Suprapubic skin (tissue), 4 donors: ENCODE data around the gene TMEM171. TPM values are rescaled to one million over a fixed set of nuclear protein-coding genes. Genes with fewer than 3 reads are reported as not detected.

Source experiments
- DNase-seq, 2 donors: peaks; one replicate each; pipeline ENCODE4 v3.0.0-alpha.2; 2019; ENCODE audit warnings: low spot score in 2 of 2
- H3K27ac ChIP-seq: fragments of 200-600 bp; sonication (generic); one replicate; pipeline ENCODE4 v1.5.1; 2019
- H3K27me3 ChIP-seq: fragments of 200-600 bp; sonication (generic); one replicate; pipeline ENCODE4 v1.5.1; 2019
- H3K36me3 ChIP-seq: fragments of 200-600 bp; sonication (generic); one replicate; pipeline ENCODE4 v1.5.1; 2019
- H3K4me1 ChIP-seq: fragments of 200-600 bp; sonication (generic); one replicate; pipeline ENCODE4 v1.5.1; 2019
- H3K4me3 ChIP-seq: fragments of 200-600 bp; sonication (generic); one replicate; pipeline ENCODE4 v1.5.1; 2019; ENCODE audit warnings: mild to moderate bottlenecking
- H3K9me3 ChIP-seq: fragments of 200-600 bp; sonication (generic); one replicate; pipeline ENCODE4 v1.5.1; 2019
- CTCF ChIP-seq, 2 donors: fragments of 200-600 bp in 1 of 2; fragments of 450-650 bp in 1 of 2; sonication (generic) in 1 of 2; IDR thresholded peaks; one replicate each; pipeline ENCODE4 v1.5.1; 2016 to 2019; ENCODE audit warnings: antibody characterized with exemption in 2 of 2, mild to moderate bottlenecking in 1 of 2, moderate library complexity in 1 of 2
- EP300 ChIP-seq: sonication (generic); formaldehyde crosslinking; IDR thresholded peaks from one replicate; pipeline ENCODE4 v1.6.1; 2017; ENCODE audit warnings: antibody characterized with exemption
- POLR2A ChIP-seq, 2 donors: fragments of 450-650 bp; IDR thresholded peaks; one replicate each; pipeline ENCODE4 v1.6.1; 2017; ENCODE audit warnings: antibody characterized with exemption in 2 of 2, mild to moderate bottlenecking in 2 of 2, moderate library complexity in 2 of 2
- POLR2AphosphoS5 ChIP-seq, 3 donors: sonication (generic); formaldehyde crosslinking; IDR thresholded peaks; one replicate each; pipeline ENCODE4 v1.6.1; 2017; ENCODE audit warnings: antibody characterized with exemption in 3 of 3
- WGBS: methylation state at CpG from one replicate; pipeline ENCODE4 v1.1.5; 2018; 5-methylcytosine and 5-hydroxymethylcytosine counted together
- total RNA-seq, 4 donors: library from RNA; depleted of rRNA; stranded (reverse); fragments of >200 nt; gene quantifications; one replicate each; pipeline ENCODE4 v1.1.0, GENCODE V29; 2016

The TMEM171 gene
- total RNA-seq, 4 donors from 2014 or later, result 1.1 to 1.7 (median 1.5) TPM; not detected in 1

GRCh38 chr5:73095564-73096238, 24.7 kb upstream of the TMEM171 start:
- peaks cover 2% of the 10 kb centered on the region for H3K4me1 ChIP-seq
- WGBS, result 97% methylated on average over 6 of the region's 6 CpGs
- TF ChIP-seq POLR2AphosphoS5 (IDR thresholded peaks at IDR 0.05) (no peak), POLR2A (IDR thresholded peaks at IDR 0.05) (no peak), EP300 (no peak), CTCF (IDR thresholded peaks at IDR 0.05) (no peak)
- H3K9me3 ChIP-seq, result peaks cover 7% of the 10 kb centered on the region
- DNase-seq, result no peak
- no peaks in the 10 kb centered on the region for H3K27me3 ChIP-seq
- H3K36me3 ChIP-seq, result peaks cover 4% of the 10 kb centered on the region
- no peak overlapping the region for H3K27ac ChIP-seq
- H3K4me3 ChIP-seq, result no peak overlapping the region

GRCh38 chr5:73096239-73096575, 24.2 kb upstream of the TMEM171 start:
- peaks cover 7% of the 10 kb centered on the region for H3K9me3 ChIP-seq
- no peak for DNase-seq
- H3K36me3 ChIP-seq, result peaks cover 4% of the 10 kb centered on the region
- H3K4me3 ChIP-seq, result no peak overlapping the region
- no peak for TF ChIP-seq EP300
- WGBS, result 90% methylated on average over 1 of the region's 1 CpG
- H3K27ac ChIP-seq, result no peak overlapping the region
- H3K27me3 ChIP-seq, result no peaks in the 10 kb centered on the region
- H3K4me1 ChIP-seq, result peaks cover 2% of the 10 kb centered on the region

DNA sequence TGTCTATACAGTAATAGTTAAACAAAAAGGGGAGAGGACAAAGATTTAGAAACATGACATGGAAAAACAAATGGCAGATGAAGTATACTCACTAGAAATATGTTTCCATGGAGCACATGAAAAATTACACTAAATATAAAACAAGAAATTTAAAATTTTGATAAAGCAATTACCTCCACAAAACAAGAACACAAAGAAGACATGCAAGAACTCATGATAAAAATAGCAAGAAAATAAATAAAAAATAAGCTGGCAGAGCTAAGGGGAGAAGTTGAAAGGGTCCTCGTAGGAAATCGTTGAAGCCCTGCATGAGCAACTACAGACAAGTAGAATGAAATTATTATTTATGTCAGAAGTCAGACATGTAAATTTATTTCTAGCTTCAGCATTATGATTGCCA, 22.6 kb upstream of the TMEM171 start:
- H3K27ac ChIP-seq, result no peak overlapping the region
- H3K4me3 ChIP-seq, result no peak overlapping the region
- 87% methylated on average over 2 of the region's 2 CpGs for WGBS
- peaks cover 2% of the 10 kb centered on the region for H3K4me1 ChIP-seq
- H3K9me3 ChIP-seq, result peaks cover 7% of the 10 kb centered on the region
- H3K27me3 ChIP-seq, result no peaks in the 10 kb centered on the region
- TF ChIP-seq EP300 (no peak), CTCF (IDR thresholded peaks at IDR 0.05) (no peak), POLR2A (IDR thresholded peaks at IDR 0.05) (no peak), POLR2AphosphoS5 (IDR thresholded peaks at IDR 0.05) (no peak)
- DNase-seq, result no peak
- H3K36me3 ChIP-seq, result no peaks in the 10 kb centered on the region

DNA sequence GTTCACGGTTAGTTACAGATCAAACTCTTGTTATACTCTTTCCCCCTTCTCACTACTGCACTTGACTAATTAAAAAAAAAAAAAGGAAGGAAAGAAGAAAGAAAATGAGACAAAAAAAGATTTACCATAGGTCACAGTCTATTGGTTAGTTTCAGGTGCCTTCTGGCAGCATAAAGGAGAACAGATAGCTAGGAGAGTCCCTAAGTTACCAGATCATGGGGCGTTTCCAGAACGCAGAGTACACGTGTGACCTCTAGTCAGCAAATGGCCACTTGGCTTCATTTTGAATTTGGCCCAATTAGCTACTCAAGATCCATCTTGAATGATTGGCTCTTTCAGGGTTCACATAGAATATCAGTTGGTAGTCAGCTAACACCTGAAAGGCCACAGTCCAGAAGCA, 20.3 kb upstream of the TMEM171 start:
- WGBS, result 91% methylated on average over 4 of the region's 4 CpGs
- peaks cover 7% of the 10 kb centered on the region for H3K9me3 ChIP-seq
- H3K4me3 ChIP-seq, result no peak overlapping the region
- no peak overlapping the region for H3K27ac ChIP-seq
- no peak for DNase-seq
- H3K36me3 ChIP-seq, result no peaks in the 10 kb centered on the region
- no peaks in the 10 kb centered on the region for H3K4me1 ChIP-seq
- no peaks in the 10 kb centered on the region for H3K27me3 ChIP-seq
- no peak for TF ChIP-seq POLR2A (IDR thresholded peaks at IDR 0.05)
- TF ChIP-seq POLR2AphosphoS5 (IDR thresholded peaks at IDR 0.05), result no peak
- no peak for TF ChIP-seq CTCF (IDR thresholded peaks at IDR 0.05)
- no peak for TF ChIP-seq EP300

DNA sequence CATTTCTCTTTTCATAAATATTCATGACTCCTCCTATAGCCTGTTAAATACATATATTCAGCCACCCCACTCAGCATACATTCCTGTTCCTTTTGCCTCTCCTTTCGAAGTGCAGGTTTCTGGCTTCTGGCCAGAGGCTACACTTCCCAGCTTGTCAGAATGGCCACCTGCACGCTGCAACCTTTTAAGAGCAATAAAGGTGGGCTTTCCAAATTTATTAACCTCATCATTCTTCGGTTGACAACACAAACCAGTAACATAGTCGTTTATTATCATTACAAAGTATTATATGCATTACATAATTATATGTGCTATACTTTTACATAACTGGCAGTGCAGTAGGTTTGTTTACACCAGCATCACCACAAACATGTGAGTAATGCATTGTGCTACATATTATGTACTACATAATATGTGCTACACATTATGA, 16.5 kb upstream of the TMEM171 start:
- Histone ChIP-seq H3K9me3 (no peaks in the 10 kb centered on the region), H3K27me3 (no peaks in the 10 kb centered on the region), H3K4me1 (no peaks in the 10 kb centered on the region), H3K27ac (no peak overlapping the region), H3K4me3 (no peak overlapping the region), H3K36me3 (no peaks in the 10 kb centered on the region)
- TF ChIP-seq POLR2AphosphoS5 (IDR thresholded peaks at IDR 0.05) (no peak), CTCF (IDR thresholded peaks at IDR 0.05) (no peak), POLR2A (IDR thresholded peaks at IDR 0.05) (no peak), EP300 (no peak)
- DNase-seq, result no peak
- WGBS, result 64% methylated on average over 4 of the region's 4 CpGs

GRCh38 chr5:73104326-73104725, 16.0 kb upstream of the TMEM171 start:
- H3K27me3 ChIP-seq, result no peaks in the 10 kb centered on the region
- WGBS, result 88% methylated on average over 1 of the region's 1 CpG
- TF ChIP-seq POLR2AphosphoS5 (IDR thresholded peaks at IDR 0.05) (no peak), POLR2A (IDR thresholded peaks at IDR 0.05) (no peak), CTCF (IDR thresholded peaks at IDR 0.05) (no peak)
- H3K4me3 ChIP-seq, result no peak overlapping the region
- no peak overlapping the region for H3K27ac ChIP-seq
- no peak for DNase-seq
- H3K9me3 ChIP-seq, result no peaks in the 10 kb centered on the region
- no peaks in the 10 kb centered on the region for H3K4me1 ChIP-seq
- no peaks in the 10 kb centered on the region for H3K36me3 ChIP-seq
